DMS79 treated with DMSO at 0.1 percent for 48 hours (cell line): ENCODE data around the gene MAGI2.

ENCODE experiments used
- DNase-seq: peaks from one replicate; lab custom pipeline; 2025; lab: John Stamatoyannopoulos, UW

The MAGI2 gene

GRCh38 chr7:79376299-79377025, 77.0 kb downstream of the MAGI2 start:
- DNase-seq, result no peak

GRCh38 chr7:79361214-79361613, 92.3 kb downstream of the MAGI2 start:
- no peak for DNase-seq

- no peak for DNase-seq
Measured at GRCh38 chr7:79359827-79360226, 93.6 kb downstream of the MAGI2 start.

- no peak for DNase-seq
Measured at GRCh38 chr7:79357101-79357500, 96.4 kb downstream of the MAGI2 start.

GRCh38 chr7:79353720-79354468, 99.6 kb downstream of the MAGI2 start:
- DNase-seq, result no peak

- DNase-seq, result no peak
Measured at GRCh38 chr7:79352323-79352722, 101.1 kb downstream of the MAGI2 start.

- DNase-seq, result no peak
Measured at GRCh38 chr7:79347351-79347750, 106.1 kb downstream of the MAGI2 start.

GRCh38 chr7:79341902-79342301, 111.6 kb downstream of the MAGI2 start:
- no peak for DNase-seq

GRCh38 chr7:79340212-79340611, 113.3 kb downstream of the MAGI2 start:
- DNase-seq, result no peak

- DNase-seq, result no peak
Measured at GRCh38 chr7:79339208-79339925, 114.1 kb downstream of the MAGI2 start.

GRCh38 chr7:79337717-79338116, 115.8 kb downstream of the MAGI2 start:
- DNase-seq, result no peak

GRCh38 chr7:79334841-79335240, 118.6 kb downstream of the MAGI2 start:
- DNase-seq, result no peak

- DNase-seq, result no peak
Measured at GRCh38 chr7:79334334-79334733, 119.1 kb downstream of the MAGI2 start.

GRCh38 chr7:79332091-79332490, 121.4 kb downstream of the MAGI2 start:
- no peak for DNase-seq

GRCh38 chr7:79329464-79329863, 124.0 kb downstream of the MAGI2 start:
- no peak for DNase-seq

GRCh38 chr7:79320741-79321473, 132.6 kb downstream of the MAGI2 start:
- no peak for DNase-seq

- no peak for DNase-seq
Measured at GRCh38 chr7:79319369-79319768, 134.1 kb downstream of the MAGI2 start.

GRCh38 chr7:79317728-79318127, 135.7 kb downstream of the MAGI2 start:
- DNase-seq, result no peak

- no peak for DNase-seq
Measured at GRCh38 chr7:79312022-79312421, 141.4 kb downstream of the MAGI2 start.

- DNase-seq, result no peak
Measured at GRCh38 chr7:79308192-79308591, 145.3 kb downstream of the MAGI2 start.

GRCh38 chr7:79307376-79307775, 146.1 kb downstream of the MAGI2 start:
- no peak for DNase-seq

GRCh38 chr7:79304711-79305110, 148.8 kb downstream of the MAGI2 start:
- no peak for DNase-seq
